ENCODE measurements around the gene TOB1.

TOB1 gene

DNA sequence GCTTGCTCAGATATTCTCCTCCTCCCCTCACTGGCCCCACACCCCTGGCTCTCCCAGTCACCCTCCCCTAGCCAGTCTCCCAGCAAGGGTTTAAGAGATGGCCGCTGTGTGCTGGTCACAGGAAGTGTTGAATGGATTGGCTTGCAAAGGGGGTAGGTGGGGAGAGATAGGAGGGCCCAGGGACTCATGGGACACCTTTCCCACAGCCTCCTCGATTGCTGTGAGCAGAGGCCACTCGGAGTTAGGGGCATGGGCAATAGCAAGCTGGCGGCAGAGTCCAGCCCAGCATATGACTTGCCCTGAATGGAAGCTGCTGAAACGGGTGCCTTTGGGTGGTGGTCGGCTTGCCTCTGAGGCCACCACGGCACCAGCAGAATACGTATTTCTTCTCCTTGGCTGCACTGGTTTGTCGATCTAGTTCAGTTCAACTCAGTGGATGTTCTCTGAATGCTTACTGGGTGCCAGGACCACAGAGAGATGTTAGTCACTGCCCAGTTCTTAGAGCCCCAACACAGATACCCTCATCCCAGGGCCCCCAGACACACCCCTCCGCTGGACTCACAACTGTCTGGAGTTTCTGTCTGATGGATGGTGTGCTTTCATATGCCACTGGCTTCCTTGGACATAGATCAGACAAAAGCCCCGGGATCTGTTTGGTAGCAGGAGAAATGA lies 24.7 kb downstream of the TOB1 start:
- no peak for DNase-seq (ENCODE audit: insufficient read length, low spot score)
- no peak for TF ChIP-seq POLR2A (IDR thresholded peaks at IDR 0.05; ENCODE audit: low read depth, low read length)
- no peak for FAIRE-seq

DNA sequence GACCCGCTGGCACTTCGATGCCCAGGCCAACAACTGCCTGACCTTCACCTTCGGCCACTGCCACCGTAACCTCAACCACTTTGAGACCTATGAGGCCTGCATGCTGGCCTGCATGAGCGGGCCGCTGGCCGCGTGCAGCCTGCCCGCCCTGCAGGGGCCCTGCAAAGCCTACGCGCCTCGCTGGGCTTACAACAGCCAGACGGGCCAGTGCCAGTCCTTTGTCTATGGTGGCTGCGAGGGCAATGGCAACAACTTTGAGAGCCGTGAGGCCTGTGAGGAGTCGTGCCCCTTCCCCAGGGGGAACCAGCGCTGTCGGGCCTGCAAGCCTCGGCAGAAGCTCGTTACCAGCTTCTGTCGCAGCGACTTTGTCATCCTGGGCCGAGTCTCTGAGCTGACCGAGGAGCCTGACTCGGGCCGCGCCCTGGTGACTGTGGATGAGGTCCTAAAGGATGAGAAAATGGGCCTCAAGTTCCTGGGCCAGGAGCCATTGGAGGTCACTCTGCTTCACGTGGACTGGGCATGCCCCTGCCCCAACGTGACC lies 25.8 kb downstream of the TOB1 start:
- no peak for TF ChIP-seq POLR2A (IDR thresholded peaks at IDR 0.05; ENCODE audit: low read depth, low read length)
- no peak for FAIRE-seq
- DNase-seq (ENCODE audit: insufficient read length, low spot score), result no peak

GRCh38 chr17:50839591-50840310 lies 26.4 kb downstream of the TOB1 start:
- no peak for FAIRE-seq
- TF ChIP-seq POLR2A (IDR thresholded peaks at IDR 0.05; ENCODE audit: low read depth, low read length), result no peak
- no peak for DNase-seq (ENCODE audit: insufficient read length, low spot score)

DNA sequence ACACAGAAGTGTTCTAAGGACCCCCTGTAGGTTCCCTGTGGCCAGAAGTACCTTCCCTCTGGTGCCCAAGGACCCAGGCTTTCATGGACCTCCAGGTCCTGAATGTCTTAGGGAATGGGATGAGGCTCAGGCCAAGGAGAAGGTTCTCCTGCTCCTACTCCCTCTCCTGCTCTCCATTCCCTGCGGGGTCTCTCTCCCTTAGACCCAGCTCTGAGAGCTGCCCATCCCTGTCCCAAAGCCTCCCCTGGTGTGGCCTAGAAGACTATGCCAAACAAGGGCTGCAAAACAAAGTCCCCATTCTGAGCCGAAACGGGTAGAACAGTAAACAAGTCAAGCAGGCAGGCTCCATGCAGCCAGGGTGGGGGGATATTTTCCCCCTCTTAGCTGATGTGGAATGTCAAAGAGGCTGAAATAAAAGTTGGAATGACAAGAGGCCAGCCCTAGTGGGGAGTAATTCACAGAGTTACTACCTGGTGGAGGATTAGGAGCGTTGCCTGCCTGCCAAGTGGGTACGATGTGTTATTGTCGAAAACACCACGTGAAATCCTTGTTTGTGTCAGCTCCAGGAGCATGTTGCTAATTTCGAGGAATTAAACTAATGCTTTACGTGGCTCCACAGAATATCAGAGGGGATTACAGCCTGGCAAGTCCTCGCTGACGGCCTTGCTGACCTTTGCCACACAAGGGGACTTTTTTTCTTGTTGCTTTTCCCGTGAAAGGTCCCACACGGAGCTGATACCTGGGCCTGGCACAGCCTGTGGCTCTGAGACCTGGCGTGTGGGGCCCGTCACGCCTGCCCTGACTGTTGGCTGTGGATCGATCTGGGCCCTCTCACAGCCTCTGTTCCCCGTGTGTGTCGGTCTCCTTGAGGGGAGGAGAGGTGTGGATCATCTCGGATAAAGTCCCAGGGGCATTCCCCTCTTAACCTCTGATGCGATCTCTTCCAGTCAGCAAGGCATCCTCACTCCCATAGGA lies 27.9 kb downstream of the TOB1 start:
- DNase-seq (ENCODE audit: insufficient read length, low spot score), result no peak
- TF ChIP-seq POLR2A (IDR thresholded peaks at IDR 0.05; ENCODE audit: low read depth, low read length), result no peak
- FAIRE-seq, result no peak

DNA sequence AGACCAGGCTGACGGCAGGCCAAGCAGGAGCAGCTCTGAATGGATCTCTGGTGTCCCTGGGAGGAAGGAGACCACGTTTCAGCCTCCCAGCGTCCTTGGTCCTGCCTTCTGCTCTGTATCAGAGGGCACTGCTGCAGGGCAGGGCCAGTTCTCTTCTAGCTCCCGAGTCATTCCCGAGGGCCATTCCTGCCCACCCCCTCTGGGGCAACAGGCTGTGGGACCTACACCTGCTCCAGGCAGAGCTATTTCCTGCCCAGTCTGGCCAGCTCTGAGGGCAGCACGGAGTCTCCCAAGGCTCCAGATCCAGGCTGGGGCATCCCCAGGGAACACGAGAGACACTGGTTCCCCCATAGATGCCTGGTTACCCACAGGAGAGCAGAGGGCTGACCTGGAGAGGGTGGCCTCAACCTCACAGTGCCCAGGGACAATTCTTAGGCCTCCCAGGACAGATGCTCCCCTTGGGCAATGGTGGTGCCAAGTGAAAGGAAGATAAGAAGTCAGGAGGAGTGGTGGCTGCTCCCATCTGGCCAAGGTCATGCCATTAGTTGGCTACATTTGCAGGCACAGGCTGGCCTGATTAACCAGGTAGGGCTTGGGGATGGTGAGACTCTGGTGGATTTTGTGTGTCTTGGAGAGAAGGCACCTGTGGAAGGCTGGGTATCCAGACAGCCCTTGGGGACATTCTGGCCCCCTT lies 28.7 kb downstream of the TOB1 start:
- TF ChIP-seq POLR2A (IDR thresholded peaks at IDR 0.05; ENCODE audit: low read depth, low read length), result no peak
- FAIRE-seq, result no peak
- no peak for DNase-seq (ENCODE audit: insufficient read length, low spot score)

DNA sequence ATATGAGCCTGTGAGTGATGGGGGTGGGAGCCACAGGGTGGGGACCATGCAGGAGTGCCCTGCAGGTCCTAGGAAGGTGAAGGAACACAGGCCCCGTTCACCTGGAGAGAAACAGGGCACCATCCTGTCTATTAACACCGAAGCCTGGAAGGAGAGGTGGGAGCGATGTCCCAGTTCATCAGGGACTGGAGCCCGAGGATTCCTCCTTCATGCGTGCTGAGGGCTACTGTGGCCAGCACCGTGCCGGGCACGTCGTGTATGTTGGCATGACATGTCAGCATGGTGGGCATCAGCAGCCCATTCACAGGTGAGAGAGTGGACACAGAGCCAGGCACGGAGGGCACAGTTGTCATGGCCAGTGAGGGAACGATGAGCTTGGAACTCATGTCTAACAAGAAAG lies 29.3 kb downstream of the TOB1 start:
- FAIRE-seq, result no peak
- TF ChIP-seq POLR2A (IDR thresholded peaks at IDR 0.05; ENCODE audit: low read depth, low read length), result no peak
- DNase-seq (ENCODE audit: insufficient read length, low spot score), result no peak

- FAIRE-seq (no peak), DNase-seq (ENCODE audit: insufficient read length, low spot score) (no peak)
- no peak for TF ChIP-seq POLR2A (IDR thresholded peaks at IDR 0.05; ENCODE audit: low read depth, low read length)
Measured at GRCh38 chr17:50835301-50836234, 30.6 kb downstream of the TOB1 start, which contains the start of gene WFIKKN2. WFIKKN2 (plus strand) TSS chr17:50835586; CDS start chr17:50835938, 352 bp downstream.

GRCh38 chr17:50834429-50835300 lies 31.5 kb downstream of the TOB1 start:
- no peak for FAIRE-seq
- DNase-seq (ENCODE audit: insufficient read length, low spot score), result no peak
- TF ChIP-seq POLR2A (IDR thresholded peaks at IDR 0.05; ENCODE audit: low read depth, low read length), result no peak

GRCh38 chr17:50833510-50834428 lies 32.4 kb downstream of the TOB1 start:
- DNase-seq (ENCODE audit: insufficient read length, low spot score) (no peak), FAIRE-seq (no peak)
- TF ChIP-seq POLR2A (IDR thresholded peaks at IDR 0.05; ENCODE audit: low read depth, low read length), result no peak

DNA sequence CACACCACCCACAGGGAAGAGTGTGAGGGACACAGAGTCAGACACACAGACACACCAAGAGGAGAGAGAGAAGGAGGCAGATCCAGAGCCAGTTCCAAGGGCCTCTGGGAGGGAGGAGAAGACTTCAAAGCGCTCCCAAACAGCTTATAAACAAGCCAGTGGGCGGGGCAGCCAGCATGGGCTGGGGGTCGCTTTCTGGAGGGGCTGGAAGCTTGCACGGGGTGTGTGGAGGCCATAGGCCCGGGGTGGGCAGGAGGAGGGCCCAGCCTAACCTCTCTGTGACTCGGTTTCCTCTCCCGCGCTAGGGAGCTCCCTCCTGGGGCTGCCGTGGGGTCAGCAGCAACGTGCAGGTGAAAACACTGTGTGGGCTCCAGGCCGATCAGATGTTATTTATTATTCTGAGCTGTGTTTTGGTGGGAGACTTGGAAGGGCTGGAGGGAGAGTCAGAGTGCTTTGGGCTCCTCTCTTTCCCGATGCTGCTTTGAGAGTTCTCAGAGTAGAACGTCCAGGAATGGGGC lies 33.2 kb downstream of the TOB1 start:
- FAIRE-seq, result no peak

More for the DNA sequence above, 33.2 kb downstream of the TOB1 start:
- TF ChIP-seq POLR2A (IDR thresholded peaks at IDR 0.05; ENCODE audit: low read depth, low read length), result no peak
- DNase-seq (ENCODE audit: insufficient read length, low spot score), result no peak

Data from H54 (cell line).